ENCODE data around the gene DENND4B. TPM values are rescaled to one million over a fixed set of nuclear protein-coding genes. Genes with fewer than 3 reads are reported as not detected.

DENND4B gene
- polyA plus RNA-seq, 1 donor from 2014 or later, result 36.3 TPM

Other genes starting within 250 kb of the DENND4B start
- 11.8 TPM for gene INTS3, start 218.7 kb downstream of the DENND4B start, polyA plus RNA-seq
- 12.9 TPM for gene SLC27A3, start 171.3 kb downstream of the DENND4B start, polyA plus RNA-seq
- gene GATAD2B, start 23.7 kb downstream of the DENND4B start, polyA plus RNA-seq, result 4.6 TPM
- gene CRTC2, start 11.9 kb upstream of the DENND4B start, polyA plus RNA-seq, result 57.2 TPM
- 52.0 TPM for gene SLC39A1, start 16.8 kb upstream of the DENND4B start, polyA plus RNA-seq
- 6.5 TPM for gene CREB3L4, start 21.2 kb upstream of the DENND4B start, polyA plus RNA-seq
- gene JTB, start 31.0 kb upstream of the DENND4B start, polyA plus RNA-seq, result 344 TPM
- not detected for gene RAB13, start 39.6 kb upstream of the DENND4B start, polyA plus RNA-seq
- 22,392 TPM for gene RPS27, start 44.0 kb upstream of the DENND4B start, polyA plus RNA-seq
- not detected for gene NUP210L, start 208.4 kb upstream of the DENND4B start, polyA plus RNA-seq
- 878 TPM for gene TPM3, start 245.4 kb upstream of the DENND4B start, polyA plus RNA-seq